DOHH2 (cell line): ENCODE results near the gene VSIG1.

ENCODE experiments used
- CTCF ChIP-seq: fragments of 200-600 bp; sonication (generic); IDR thresholded peaks from one replicate; pipeline ENCODE4 v1.5.1; 2014; ENCODE audit warnings: antibody characterized with exemption, mild to moderate bottlenecking, low read depth, low read length; ENCODE audit not compliant: poor library complexity, severe bottlenecking
- EZH2phosphoT487 ChIP-seq: fragments of 200-600 bp; sonication (generic); IDR thresholded peaks from 2 replicates; pipeline ENCODE4 v1.6.1; 2017; ENCODE audit warnings: borderline replicate concordance, mild to moderate bottlenecking, antibody characterized with exemption, low read length, moderate library complexity, mixed read lengths

- TF ChIP-seq CTCF, result no peak
- TF ChIP-seq EZH2phosphoT487, result no peak
Measured at GRCh38 chrX:108091878-108092291, 47.0 kb downstream of the VSIG1 start.
